Measurements from ENCODE around the gene NBEAL2. TPM values are rescaled to one million over a fixed set of nuclear protein-coding genes. Genes with fewer than 3 reads are reported as not detected.

NBEAL2 gene
- total and polyA plus RNA-seq, 2 of the 4 experiments (the other 2 are of a cell fraction): 2.2 to 12.5 TPM

DNA sequence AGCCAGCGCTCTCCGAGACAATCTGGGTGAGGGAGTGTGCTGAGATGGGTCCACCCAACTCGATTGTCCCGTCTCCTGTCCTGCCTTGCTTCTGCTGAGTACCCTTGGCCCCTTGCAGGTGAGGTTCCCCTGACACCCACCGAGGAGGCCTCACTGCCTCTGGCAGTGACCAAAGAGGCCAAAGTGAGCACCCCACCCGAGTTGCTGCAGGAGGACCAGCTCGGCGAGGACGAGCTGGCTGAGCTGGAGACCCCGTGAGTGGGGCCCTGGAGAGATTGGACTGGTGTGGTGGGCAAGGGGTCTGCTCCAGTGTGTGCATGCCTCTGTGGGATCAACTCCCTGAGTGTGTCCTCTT lies 23.6 kb downstream of the NBEAL2 start:
- no peak overlapping the region for H3K18ac ChIP-seq (ENCODE audit: low read depth, low read length)
- ATAC-seq (ENCODE audit: low read depth): no peak
- no TSS peak for BruUV-seq (replicated peaks)
- TF ChIP-seq SMC3 (IDR thresholded peaks at IDR 0.05; ENCODE audit: low read depth, low read length): no peak
- no peak for TF ChIP-seq BHLHE40 (IDR thresholded peaks at IDR 0.05; ENCODE audit: low read depth, low read length)
- no peak for TF ChIP-seq MAZ (IDR thresholded peaks at IDR 0.05; ENCODE audit: borderline replicate concordance, low read depth, low read length)
- no peak for TF ChIP-seq POLR2A (IDR thresholded peaks at IDR 0.05; ENCODE audit: low read depth, low read length)
- TF ChIP-seq, protein P1, sequence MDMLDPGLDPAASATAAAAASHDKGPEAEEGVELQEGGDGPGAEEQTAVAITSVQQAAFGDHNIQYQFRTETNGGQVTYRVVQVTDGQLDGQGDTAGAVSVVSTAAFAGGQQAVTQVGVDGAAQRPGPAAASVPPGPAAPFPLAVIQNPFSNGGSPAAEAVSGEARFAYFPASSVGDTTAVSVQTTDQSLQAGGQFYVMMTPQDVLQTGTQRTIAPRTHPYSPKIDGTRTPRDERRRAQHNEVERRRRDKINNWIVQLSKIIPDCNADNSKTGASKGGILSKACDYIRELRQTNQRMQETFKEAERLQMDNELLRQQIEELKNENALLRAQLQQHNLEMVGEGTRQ (IDR thresholded peaks at IDR 0.05; ENCODE audit: low read depth, low read length): no peak
- no peak for TF ChIP-seq FOS (IDR thresholded peaks at IDR 0.05; ENCODE audit: low read depth, low read length)
- no peak overlapping the region for H2AFZ ChIP-seq (replicated peaks; ENCODE audit: low read length, poor library complexity)
- H4K5ac ChIP-seq (ENCODE audit: low read depth, low read length): no peak overlapping the region
- 100% methylated on average over 3 of the region's 10 CpGs; no CpG with 5 or more reads in 1 of the 2 experiments for WGBS, 2 experiments (ENCODE audit: extremely low coverage in 2 of 2, insufficient read length in 1 of 2)
- no peak overlapping the region for H2BK20ac ChIP-seq (ENCODE audit: low read depth, low read length)
- dilution Hi-C loops (cut with HindIII; ENCODE audit: low sequenced_read_pairs, unreplicated experiment) (no loop called here), intact Hi-C loops (cut with micrococcal nuclease) (no loop called here), in situ Hi-C loops (cut with MboI; ENCODE audit: low sequenced_read_pairs) (no loop called here)
- H3K56ac ChIP-seq (ENCODE audit: extremely low read depth, insufficient read depth, low read length): no peak overlapping the region
- ChIA-PET CTCF (no interaction called here), POLR2A (ENCODE audit: unreplicated experiment) (no interaction called here)
- H3K79me1 ChIP-seq (ENCODE audit: low read depth in 1 of 2, low read length in 2 of 2): no peaks in the 10 kb centered on the region
- H3K27me3 ChIP-seq (ENCODE audit: control insufficient read depth, insufficient read depth, low read length): no peaks in the 10 kb centered on the region
- no peak overlapping the region for H3K4me2 ChIP-seq (ENCODE audit: low read depth, low read length)
- no peak overlapping the region for H4K91ac ChIP-seq (ENCODE audit: insufficient read depth, low read depth, low read length)
- no peak overlapping the region for H3K14ac ChIP-seq (replicated peaks; ENCODE audit: low read depth, low read length)
- no peaks in the 10 kb centered on the region for H3K9me3 ChIP-seq (ENCODE audit: control insufficient read depth, insufficient read depth, low read length)
- no peak overlapping the region for H3K23ac ChIP-seq (ENCODE audit: low read depth, low read length)
- H3K36me3 ChIP-seq (ENCODE audit: control insufficient read depth, insufficient read depth, low read length): peaks cover 6% of the 10 kb centered on the region; the same call in 1 of the 2 replicates
- H4K20me1 ChIP-seq (ENCODE audit: insufficient read depth, low read length): no peaks in the 10 kb centered on the region; the same call in 1 of the 2 replicates
- peaks cover 6% of the 10 kb centered on the region; the same call in 1 of the 2 replicates for H3K9me1 ChIP-seq (ENCODE audit: insufficient read depth, low read length)
- no peak overlapping the region for H4K8ac ChIP-seq (ENCODE audit: low read depth in 2 of 2, low read length in 2 of 2)
- H3K27ac ChIP-seq (ENCODE audit: insufficient read depth, low read length): no peak overlapping the region
- H3K9ac ChIP-seq (ENCODE audit: low read depth, low read length): no peak overlapping the region
- H2BK15ac ChIP-seq (ENCODE audit: low read depth, low read length): no peak overlapping the region
- H3K4ac ChIP-seq (ENCODE audit: low read depth, low read length): no peak overlapping the region
- no peak overlapping the region for H2BK5ac ChIP-seq (ENCODE audit: low read depth, low read length, poor library complexity, severe bottlenecking)
- no peak overlapping the region for H3K4me3 ChIP-seq (ENCODE audit: insufficient read depth, low read depth, low read length)
- H2AK5ac ChIP-seq (ENCODE audit: low read depth, low read length): no peak overlapping the region
- peaks cover 3% of the 10 kb centered on the region; the same call in 1 of the 2 replicates for H3K4me1 ChIP-seq (ENCODE audit: control insufficient read depth, insufficient read depth, low read length)
- H2AK9ac ChIP-seq (replicated peaks; ENCODE audit: low read depth, low read length, poor library complexity): peak overlapping the region; percentile 24
- DNase-seq: no peak
- no peak overlapping the region for H2BK120ac ChIP-seq (ENCODE audit: low read depth, low read length)
